GM19438 (cell line): ENCODE results near the gene ULBP1.
"Not testable (repeated sequence)": the region's sequence is repeated elsewhere in the genome, so short reads cannot be mapped to it uniquely, and the experiment has no call there.

Experiments
- ATAC-seq: cut with Tn5 transposase; IDR thresholded peaks from one replicate; pipeline ENCODE4 v1.9.1; 2021; ENCODE audit warnings: low read depth; ENCODE audit not compliant: unreplicated experiment

The ULBP1 gene

DNA sequence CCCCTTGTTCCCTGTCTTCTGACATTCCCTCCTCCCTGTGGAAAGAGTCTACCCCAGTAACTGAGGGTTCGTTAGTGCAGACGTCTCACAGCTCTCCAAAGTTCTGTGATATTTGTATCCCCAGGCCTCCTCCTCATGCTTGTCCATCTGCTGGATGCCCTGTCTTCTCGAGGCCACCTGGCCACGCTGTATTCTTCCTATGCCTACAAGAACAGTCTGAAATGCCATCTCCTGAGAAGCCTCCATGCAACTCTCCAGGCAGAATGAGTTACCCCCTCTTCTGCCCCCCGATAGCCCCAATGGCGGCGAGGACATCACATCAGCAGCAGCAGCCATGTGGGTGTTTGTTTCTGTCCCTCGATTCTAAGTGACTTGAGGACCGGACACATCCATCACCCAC lies 12.6 kb upstream of the ULBP1 start:
- ATAC-seq, result no peak

GRCh38 chr6:149951626-149952025 lies 12.1 kb upstream of the ULBP1 start:
- ATAC-seq, result no peak

- ATAC-seq, result not testable (repeated sequence)
Observed at GRCh38 chr6:149953390-149953789, 10.4 kb upstream of the ULBP1 start.

DNA sequence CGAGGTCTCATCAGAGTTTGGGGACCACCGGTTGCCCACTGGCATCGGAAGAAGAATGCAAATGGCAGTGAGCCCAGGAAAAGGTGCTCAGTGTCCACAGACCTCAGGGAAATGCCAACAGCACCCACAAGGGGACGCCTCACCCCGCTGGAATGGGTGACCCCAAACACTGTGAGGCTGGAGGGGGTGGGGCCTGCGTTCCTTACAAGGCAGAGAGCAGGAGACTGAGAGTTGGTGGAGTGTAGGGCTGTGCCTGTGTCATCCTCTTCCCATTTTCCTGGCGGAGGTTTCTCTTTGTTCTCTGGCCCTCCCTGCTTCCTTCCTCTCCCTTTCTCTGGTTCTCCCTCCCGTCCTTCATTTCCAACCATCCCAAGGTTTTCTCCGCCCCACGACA lies 9.8 kb upstream of the ULBP1 start:
- not testable (repeated sequence) for ATAC-seq

- not testable (repeated sequence) for ATAC-seq
Observed at GRCh38 chr6:149954328-149954983, 9.3 kb upstream of the ULBP1 start.

DNA sequence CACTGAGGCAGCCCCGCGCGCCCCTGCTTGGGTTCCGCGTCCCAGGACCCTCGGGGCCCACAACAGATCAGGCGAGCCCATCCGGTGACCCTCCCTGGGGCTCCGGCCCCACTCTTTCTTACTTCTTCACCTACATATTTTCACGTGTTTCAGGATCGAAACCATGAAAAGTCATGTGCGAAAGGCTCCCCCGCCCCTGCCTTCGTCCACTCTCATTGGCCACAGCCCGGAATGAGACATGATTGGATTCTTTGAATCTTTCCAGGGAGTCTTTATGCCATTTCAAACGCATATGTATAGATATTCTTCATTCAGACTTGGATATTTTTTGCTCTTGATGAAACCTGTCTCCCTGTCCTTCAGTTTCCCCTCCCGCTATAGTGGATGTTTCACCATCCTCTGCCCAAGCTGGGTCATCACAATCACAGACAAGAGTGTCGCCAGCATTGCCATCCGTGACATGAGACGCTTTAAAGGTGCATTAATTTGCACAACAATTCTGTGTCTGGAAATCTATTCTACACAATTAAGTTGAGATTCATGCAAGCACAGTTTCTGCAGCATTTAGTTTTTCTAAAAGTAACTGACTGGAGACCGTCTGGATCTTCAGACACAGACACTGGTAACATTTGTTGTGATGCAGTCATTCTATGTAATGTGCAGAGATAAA lies 8.6 kb upstream of the ULBP1 start:
- ATAC-seq, result not testable (repeated sequence)

DNA sequence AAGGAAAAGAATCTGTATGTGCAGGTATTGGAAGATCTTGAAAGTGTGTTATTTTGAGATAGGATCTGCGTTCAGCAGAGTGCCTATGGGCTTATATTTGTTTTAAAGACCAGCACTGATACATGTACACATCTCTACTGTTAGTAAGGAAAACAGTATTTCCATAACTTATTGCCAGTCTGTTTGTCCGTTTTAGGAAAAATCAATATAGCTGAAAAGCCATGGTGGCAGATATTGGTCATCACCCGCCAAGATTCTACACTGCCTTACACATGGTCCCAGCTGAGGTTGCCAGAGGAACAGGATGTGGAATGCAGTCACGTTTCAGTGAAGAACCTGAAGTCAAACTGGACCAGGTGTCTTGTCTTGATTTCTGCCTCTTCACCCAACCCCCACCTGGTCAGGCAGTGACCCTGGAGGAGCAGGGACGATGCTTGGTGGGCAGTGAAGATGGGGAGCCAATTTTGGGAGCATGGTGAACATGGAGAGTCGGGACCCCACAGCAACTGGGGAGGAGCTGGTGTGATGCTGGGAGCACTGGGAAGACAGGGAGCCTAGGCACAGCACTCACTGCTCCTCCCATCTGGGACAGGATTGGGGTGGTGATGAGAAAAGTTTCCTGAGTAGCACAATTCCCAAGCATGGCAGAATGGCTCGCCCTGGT lies 8.0 kb upstream of the ULBP1 start:
- ATAC-seq, result not testable (repeated sequence)

DNA sequence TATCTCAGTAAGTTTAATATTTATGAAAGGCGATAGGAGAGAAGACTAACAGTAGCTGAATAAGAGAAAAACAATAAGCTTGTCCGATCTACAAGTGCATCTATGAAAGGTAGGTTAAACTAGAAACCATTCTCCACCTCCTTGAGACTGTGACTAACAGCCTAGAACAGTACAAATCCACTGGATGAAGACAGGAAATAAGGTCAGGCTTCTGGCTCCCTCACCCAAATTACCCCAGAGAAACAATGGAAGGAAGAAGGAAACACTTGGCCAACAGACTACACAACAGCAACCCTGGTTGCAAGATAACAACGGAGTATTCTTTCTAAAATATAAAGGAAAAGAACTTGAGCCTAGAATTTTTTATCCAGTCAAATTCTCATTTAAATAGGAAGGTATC lies 5.6 kb upstream of the ULBP1 start:
- not testable (repeated sequence) for ATAC-seq

DNA sequence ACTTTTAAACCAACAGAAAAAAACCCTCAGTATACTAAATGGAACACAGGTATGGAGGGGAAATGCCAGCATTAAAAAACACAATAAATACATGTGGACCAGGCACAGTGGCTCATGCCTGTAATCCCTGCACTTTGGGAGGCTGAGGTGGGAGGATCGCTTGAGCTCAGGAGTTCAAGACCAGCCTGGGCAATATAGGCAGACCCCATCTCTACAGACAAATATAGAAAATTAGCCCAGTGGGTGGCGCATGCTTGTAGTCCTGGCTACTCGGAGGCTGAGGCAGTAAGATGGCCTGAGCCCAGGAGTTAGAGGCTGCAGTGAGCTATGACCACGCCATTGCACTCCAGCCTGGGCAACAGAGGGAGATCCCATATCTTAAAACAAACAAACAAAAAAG lies 3.9 kb upstream of the ULBP1 start:
- ATAC-seq, result not testable (repeated sequence)

DNA sequence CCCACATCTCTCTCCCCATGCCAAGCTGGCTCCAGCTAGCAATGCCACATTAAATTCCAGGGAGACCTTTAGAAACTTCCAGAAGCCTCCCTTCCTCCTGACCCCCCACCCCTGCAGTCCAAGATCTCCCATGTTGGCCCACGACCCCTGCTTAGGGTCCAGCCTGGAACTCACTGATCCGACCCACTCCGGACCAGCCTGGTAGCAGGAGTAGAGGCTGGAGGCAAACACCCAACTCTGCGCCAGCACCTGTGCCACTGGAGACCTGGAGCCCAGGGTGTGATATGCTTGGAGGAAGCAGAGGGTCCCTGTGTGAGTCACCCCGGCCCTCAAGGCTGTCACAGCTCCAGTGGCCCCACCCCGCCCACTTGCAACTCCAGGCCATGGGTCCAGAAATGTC lies 3.3 kb upstream of the ULBP1 start:
- ATAC-seq, result no peak

GRCh38 chr6:149961728-149962425 lies 1.9 kb upstream of the ULBP1 start:
- no peak for ATAC-seq

GRCh38 chr6:149962461-149963211 lies 1.1 kb upstream of the ULBP1 start:
- no peak for ATAC-seq

GRCh38 chr6:149963212-149963461 lies 606 bp upstream of the ULBP1 start:
- ATAC-seq, result peak; percentile 30

DNA sequence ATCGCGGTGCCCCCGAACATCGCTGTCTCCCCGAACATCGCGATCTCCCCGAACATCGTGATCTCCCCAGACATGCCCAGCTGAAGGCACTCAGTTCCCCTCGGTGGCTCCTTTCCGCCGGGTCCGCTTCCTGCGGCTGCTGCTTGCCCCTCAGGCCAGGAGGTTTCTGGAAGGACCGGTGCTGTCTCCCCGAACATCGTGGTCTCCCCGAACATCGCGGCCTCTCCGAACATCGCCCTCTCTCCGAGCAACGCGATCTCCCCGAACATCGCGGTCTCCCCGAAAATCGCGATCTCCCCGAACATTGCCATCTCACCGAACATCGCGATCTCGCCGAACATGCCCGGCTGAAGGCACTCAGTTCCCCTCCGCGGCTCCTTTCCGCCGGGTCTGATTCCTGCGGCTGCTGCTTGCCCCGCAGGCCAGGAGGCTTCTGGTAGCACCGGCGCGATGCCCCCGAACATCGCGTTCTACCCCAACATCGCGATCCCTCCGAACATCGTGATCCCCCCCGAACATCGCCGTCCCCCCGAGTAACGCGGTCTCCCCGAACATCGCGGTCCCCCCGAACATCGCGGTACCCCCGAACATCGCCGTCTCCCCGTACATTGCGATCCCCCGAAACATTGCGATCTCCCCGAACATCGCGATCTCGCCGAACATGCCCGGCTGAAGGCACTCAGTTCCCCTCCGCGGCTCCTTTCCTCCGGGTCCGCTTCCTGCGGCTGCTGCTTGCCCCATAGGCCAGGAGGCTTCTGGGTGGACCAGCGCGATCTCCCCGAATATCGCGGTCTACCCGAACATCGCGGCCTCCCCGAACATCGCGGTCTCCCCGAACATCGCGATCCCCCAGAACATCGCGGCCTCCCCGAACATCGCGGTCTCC lies 808 bp downstream of the ULBP1 start:
- no peak for ATAC-seq

DNA sequence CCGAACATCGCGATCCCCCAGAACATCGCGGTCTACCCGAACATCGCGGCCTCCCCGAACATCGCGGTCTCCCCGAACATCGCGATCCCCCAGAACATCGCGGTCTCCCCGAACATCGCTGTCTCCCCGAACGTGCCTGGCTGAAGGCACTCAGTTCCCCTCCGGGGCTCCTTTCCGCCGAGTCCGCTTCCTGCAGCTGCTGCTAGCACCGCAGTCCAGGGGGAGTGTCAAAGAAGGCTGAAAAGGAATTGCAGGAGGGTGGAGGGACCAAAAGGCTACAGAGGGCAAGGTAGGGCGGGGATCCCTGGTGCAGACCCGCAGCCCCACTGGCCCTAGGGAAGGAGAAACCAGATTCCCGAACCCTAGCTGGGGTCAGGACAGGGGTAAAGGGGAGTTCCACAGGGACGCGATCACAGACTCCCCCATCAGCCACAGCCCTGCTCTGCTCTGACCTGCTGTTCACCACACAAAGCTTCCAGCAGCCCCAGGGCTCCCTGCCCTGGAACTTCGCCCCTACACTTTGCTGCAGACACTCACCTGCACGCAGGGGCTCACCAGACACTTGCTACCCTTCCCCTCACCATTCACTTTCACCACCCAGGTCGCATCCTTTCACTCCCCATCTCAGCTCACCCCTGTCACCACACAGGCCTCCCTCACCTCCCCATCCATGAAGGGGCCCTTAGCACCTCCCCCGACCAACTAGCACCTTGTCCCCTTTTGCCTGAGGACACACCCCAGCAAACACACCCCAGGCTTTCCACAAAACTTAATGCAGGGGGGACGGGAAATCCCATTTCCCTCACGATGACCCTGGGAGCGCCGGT lies 1.7 kb downstream of the ULBP1 start:
- ATAC-seq, result no peak

DNA sequence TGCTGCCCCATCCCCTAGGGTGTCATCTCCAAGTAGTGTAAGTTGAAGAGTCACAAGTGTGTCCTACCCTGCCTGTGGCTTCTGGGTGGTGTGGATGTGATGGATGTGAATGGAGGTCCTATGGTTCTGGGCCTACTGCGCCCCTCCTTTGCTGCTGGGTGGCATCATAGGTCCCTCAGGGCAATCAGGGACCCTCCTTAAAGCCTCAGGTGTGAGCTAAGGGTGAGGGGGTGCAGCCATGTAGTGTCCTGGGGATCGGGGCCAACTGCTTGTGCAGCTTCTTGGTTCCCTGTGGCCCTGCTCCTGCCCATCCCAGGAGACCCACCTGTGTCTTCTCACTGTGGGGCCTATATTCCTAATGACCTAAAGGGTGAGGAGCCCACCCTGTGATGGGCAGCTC lies 2.6 kb downstream of the ULBP1 start:
- ATAC-seq, result not testable (repeated sequence)

GRCh38 chr6:149967591-149967990 lies 3.8 kb downstream of the ULBP1 start:
- ATAC-seq, result no peak

DNA sequence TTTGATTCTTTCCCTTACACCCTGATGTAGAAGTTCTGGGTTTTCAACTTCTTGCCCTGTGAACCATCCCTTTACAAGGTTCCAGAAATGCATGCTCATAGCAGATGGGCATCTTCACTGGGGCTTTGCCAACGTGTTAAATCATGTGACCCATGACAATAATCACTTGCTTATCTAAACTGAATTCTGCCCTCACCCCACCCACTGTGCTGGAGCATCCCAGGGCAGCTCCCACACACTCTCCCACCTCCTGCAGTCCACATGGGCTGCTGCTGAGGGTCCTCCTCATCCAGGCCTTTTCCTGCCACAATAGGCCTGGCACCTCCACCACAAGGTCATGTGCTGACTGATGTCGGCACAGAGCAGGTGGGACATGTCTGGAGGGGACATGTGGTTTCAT lies 4.3 kb downstream of the ULBP1 start:
- ATAC-seq, result not testable (repeated sequence)

DNA sequence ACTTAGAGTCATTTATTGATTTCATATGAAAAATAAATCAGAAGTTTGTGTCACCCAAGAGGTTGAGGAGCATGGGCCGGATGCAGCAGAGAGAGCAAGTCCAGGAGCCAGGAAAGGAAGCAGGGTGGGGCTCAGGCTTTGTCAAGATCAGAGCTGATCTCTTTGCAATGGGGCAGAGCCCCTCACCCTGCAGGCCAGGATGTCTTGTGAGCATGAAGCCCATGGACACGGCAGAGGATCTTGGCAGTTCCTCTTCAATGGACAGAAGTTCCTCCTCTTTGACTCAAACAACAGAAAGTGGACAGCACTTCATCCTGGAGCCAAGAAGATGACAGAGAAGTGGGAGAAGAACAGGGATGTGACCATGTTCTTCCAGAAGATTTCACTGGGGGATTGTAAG lies 5.2 kb downstream of the ULBP1 start:
- not testable (repeated sequence) for ATAC-seq
